HEK293 (cell line): Measurements from ENCODE around the gene CHD5.

Source experiments
- BCL6B ChIP-seq: fragments of 450-650 bp; formaldehyde crosslinking; IDR thresholded peaks from 2 replicates; pipeline ENCODE4 v1.5.1; 2017; ENCODE audit warnings: missing biosample characterization, missing genetic modification characterization
- EGR2 ChIP-seq: fragments of 450-650 bp; formaldehyde crosslinking; IDR thresholded peaks from 2 replicates; pipeline ENCODE4 v1.5.1; 2016; ENCODE audit warnings: low read depth, missing biosample characterization, missing genetic modification characterization
- MZF1 ChIP-seq: fragments of 450-650 bp; formaldehyde crosslinking; IDR thresholded peaks from 2 replicates; pipeline ENCODE4 v1.5.1; 2017; ENCODE audit warnings: missing biosample characterization, missing genetic modification characterization, borderline replicate concordance
- SCRT1 ChIP-seq: fragments of 450-650 bp; formaldehyde crosslinking; IDR thresholded peaks from 2 replicates; pipeline ENCODE4 v1.5.1; 2016; ENCODE audit warnings: missing biosample characterization, missing genetic modification characterization, borderline replicate concordance
- ZBTB20 ChIP-seq: fragments of 450-650 bp; formaldehyde crosslinking; IDR thresholded peaks from 2 replicates; pipeline ENCODE4 v1.5.1; 2016; ENCODE audit warnings: missing biosample characterization, missing genetic modification characterization
- ZFHX2 ChIP-seq: fragments of 450-650 bp; formaldehyde crosslinking; conservative IDR thresholded peaks from 2 replicates; pipeline ENCODE4 v1.5.1; 2016; ENCODE audit warnings: missing biosample characterization, missing genetic modification characterization
- ZNF121 ChIP-seq: fragments of 450-650 bp; formaldehyde crosslinking; IDR thresholded peaks from 2 replicates; pipeline ENCODE4 v1.5.1; 2016; ENCODE audit warnings: missing biosample characterization, missing genetic modification characterization
- ZNF138 ChIP-seq: fragments of 450-650 bp; formaldehyde crosslinking; IDR thresholded peaks from 2 replicates; pipeline ENCODE4 v1.5.1; 2016; ENCODE audit warnings: missing biosample characterization, missing genetic modification characterization, borderline replicate concordance
- ZNF148 ChIP-seq: fragments of 450-650 bp; formaldehyde crosslinking; IDR thresholded peaks from 2 replicates; pipeline ENCODE4 v1.5.0; 2017; ENCODE audit warnings: missing biosample characterization, missing genetic modification characterization, borderline replicate concordance
- ZNF16 ChIP-seq: fragments of 450-650 bp; formaldehyde crosslinking; IDR thresholded peaks from 2 replicates; pipeline ENCODE4 v1.5.1; 2016; ENCODE audit warnings: low read depth, missing biosample characterization, missing genetic modification characterization
- ZNF202 ChIP-seq: fragments of 450-650 bp; formaldehyde crosslinking; IDR thresholded peaks from 2 replicates; pipeline ENCODE4 v1.5.1; 2016; ENCODE audit warnings: missing biosample characterization, missing genetic modification characterization, borderline replicate concordance
- ZNF211 ChIP-seq: fragments of 450-650 bp; formaldehyde crosslinking; IDR thresholded peaks from 2 replicates; pipeline ENCODE4 v1.5.1; 2016; ENCODE audit warnings: low read depth, missing biosample characterization, missing genetic modification characterization
- ZNF239 ChIP-seq: fragments of 450-650 bp; formaldehyde crosslinking; IDR thresholded peaks from 2 replicates; pipeline ENCODE4 v1.5.1; 2016; ENCODE audit warnings: missing biosample characterization, missing genetic modification characterization
- ZNF274 ChIP-seq, 2 experiments: fragments of 200-500 bp in 1 of 2; fragments of 450-650 bp in 1 of 2; sonication (Bioruptor generic) in 1 of 2; formaldehyde crosslinking in 1 of 2; IDR thresholded peaks; 2 replicates each; pipeline versions ENCODE4 v1.5.1 to v1.6.1; 2014 to 2016; ENCODE audit warnings: borderline replicate concordance in 1 of 2, inconsistent platforms in 1 of 2, low read length in 1 of 2, missing biosample characterization in 1 of 2, missing genetic modification characterization in 1 of 2
- ZNF391 ChIP-seq: fragments of 450-650 bp; formaldehyde crosslinking; IDR thresholded peaks from 2 replicates; pipeline ENCODE4 v1.5.1; 2016; ENCODE audit warnings: low read depth, missing biosample characterization, missing genetic modification characterization, borderline replicate concordance
- ZNF513 ChIP-seq: fragments of 450-650 bp; IDR thresholded peaks from 2 replicates; pipeline ENCODE4 v1.5.1; 2018; ENCODE audit warnings: missing biosample characterization, missing genetic modification characterization
- ZNF530 ChIP-seq: fragments of 450-650 bp; formaldehyde crosslinking; IDR thresholded peaks from 2 replicates; pipeline ENCODE4 v1.5.1; 2016; ENCODE audit warnings: low read depth, missing biosample characterization, missing genetic modification characterization
- ZNF580 ChIP-seq: fragments of 450-650 bp; formaldehyde crosslinking; IDR thresholded peaks from 2 replicates; pipeline ENCODE4 v1.5.1; 2016; ENCODE audit warnings: missing biosample characterization, missing genetic modification characterization
- ZNF629 ChIP-seq: fragments of 450-650 bp; formaldehyde crosslinking; IDR thresholded peaks from 2 replicates; pipeline ENCODE4 v1.5.1; 2017; ENCODE audit warnings: missing biosample characterization, missing genetic modification characterization
- ZNF830 ChIP-seq: fragments of 450-650 bp; IDR thresholded peaks from 2 replicates; pipeline ENCODE4 v1.5.0; 2018; ENCODE audit warnings: missing biosample characterization, missing genetic modification characterization, low read depth, mild to moderate bottlenecking, moderate library complexity
- ZSCAN18 ChIP-seq: fragments of 450-650 bp; formaldehyde crosslinking; IDR thresholded peaks from 2 replicates; pipeline ENCODE4 v1.5.1; 2016; ENCODE audit warnings: missing biosample characterization, missing genetic modification characterization
- ZSCAN5A ChIP-seq: fragments of 450-650 bp; formaldehyde crosslinking; IDR thresholded peaks from 2 replicates; pipeline ENCODE4 v1.5.1; 2016; ENCODE audit warnings: missing biosample characterization, missing genetic modification characterization
- TF ChIP-seq, protein P1 (sequence below): fragments of 450-650 bp; formaldehyde crosslinking; IDR thresholded peaks from 2 replicates; pipeline ENCODE4 v1.5.1; 2017; ENCODE audit warnings: missing biosample characterization, missing genetic modification characterization
- TF ChIP-seq, protein P2 (sequence below): fragments of 450-650 bp; formaldehyde crosslinking; IDR thresholded peaks from 2 replicates; pipeline ENCODE4 v1.5.1; 2016; ENCODE audit warnings: missing biosample characterization, missing genetic modification characterization

The CHD5 gene

GRCh38 chr1:6107409-6108356, 72.4 kb downstream of the CHD5 start (continued):
- TF ChIP-seq ZNF138 (tag by site-specific recombination), result no peak
- no peak for TF ChIP-seq ZFHX2 (tag by site-specific recombination)
- 0 out of 2 replicates have a peak, but pooled peaks have one; percentile 9 for TF ChIP-seq ZBTB20
- no peak for TF ChIP-seq ZNF121
- no peak for TF ChIP-seq ZNF830 (tag by site-specific recombination)
- no peak for TF ChIP-seq EGR2 (tag by site-specific recombination)
- no peak for TF ChIP-seq MZF1 (tag by site-specific recombination)
- TF ChIP-seq SCRT1 (tag by site-specific recombination), result no peak
- TF ChIP-seq ZNF274 (IDR thresholded peaks at IDR 0.05; ENCODE audit: low read length), result no peak
- 0 out of 2 replicates have a peak, but pooled peaks have one; percentile 50 for TF ChIP-seq ZNF274 (tag by site-specific recombination; IDR thresholded peaks at IDR 0.05; ENCODE audit: borderline replicate concordance)
- no peak for TF ChIP-seq ZSCAN18 (tag by site-specific recombination)
- TF ChIP-seq BCL6B (tag by site-specific recombination), result no peak
- TF ChIP-seq ZNF211, result no peak
- TF ChIP-seq, protein P1, sequence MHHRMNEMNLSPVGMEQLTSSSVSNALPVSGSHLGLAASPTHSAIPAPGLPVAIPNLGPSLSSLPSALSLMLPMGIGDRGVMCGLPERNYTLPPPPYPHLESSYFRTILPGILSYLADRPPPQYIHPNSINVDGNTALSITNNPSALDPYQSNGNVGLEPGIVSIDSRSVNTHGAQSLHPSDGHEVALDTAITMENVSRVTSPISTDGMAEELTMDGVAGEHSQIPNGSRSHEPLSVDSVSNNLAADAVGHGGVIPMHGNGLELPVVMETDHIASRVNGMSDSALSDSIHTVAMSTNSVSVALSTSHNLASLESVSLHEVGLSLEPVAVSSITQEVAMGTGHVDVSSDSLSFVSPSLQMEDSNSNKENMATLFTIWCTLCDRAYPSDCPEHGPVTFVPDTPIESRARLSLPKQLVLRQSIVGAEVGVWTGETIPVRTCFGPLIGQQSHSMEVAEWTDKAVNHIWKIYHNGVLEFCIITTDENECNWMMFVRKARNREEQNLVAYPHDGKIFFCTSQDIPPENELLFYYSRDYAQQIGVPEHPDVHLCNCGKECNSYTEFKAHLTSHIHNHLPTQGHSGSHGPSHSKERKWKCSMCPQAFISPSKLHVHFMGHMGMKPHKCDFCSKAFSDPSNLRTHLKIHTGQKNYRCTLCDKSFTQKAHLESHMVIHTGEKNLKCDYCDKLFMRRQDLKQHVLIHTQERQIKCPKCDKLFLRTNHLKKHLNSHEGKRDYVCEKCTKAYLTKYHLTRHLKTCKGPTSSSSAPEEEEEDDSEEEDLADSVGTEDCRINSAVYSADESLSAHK (tag by site-specific recombination), result no peak
- no peak for TF ChIP-seq ZNF391 (tag by site-specific recombination)
- no peak for TF ChIP-seq ZNF629 (tag by site-specific recombination)
- no peak for TF ChIP-seq ZNF16 (tag by site-specific recombination)
- TF ChIP-seq ZNF530 (tag by site-specific recombination), result no peak
- TF ChIP-seq ZNF239 (tag by site-specific recombination), result no peak
- no peak for TF ChIP-seq ZNF202 (tag by site-specific recombination)
- TF ChIP-seq ZNF513 (tag by site-specific recombination), result no peak
- TF ChIP-seq, protein P2, sequence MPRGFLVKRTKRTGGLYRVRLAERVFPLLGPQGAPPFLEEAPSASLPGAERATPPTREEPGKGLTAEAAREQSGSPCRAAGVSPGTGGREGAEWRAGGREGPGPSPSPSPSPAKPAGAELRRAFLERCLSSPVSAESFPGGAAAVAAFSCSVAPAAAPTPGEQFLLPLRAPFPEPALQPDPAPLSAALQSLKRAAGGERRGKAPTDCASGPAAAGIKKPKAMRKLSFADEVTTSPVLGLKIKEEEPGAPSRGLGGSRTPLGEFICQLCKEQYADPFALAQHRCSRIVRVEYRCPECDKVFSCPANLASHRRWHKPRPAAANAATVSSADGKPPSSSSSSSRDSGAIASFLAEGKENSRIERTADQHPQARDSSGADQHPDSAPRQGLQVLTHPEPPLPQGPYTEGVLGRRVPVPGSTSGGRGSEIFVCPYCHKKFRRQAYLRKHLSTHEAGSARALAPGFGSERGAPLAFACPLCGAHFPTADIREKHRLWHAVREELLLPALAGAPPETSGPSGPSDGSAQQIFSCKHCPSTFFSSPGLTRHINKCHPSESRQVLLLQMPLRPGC, result no peak
- TF ChIP-seq ZSCAN5A (tag by site-specific recombination), result no peak
- TF ChIP-seq ZNF148 (tag by site-specific recombination), result 0 out of 2 replicates have a peak, but pooled peaks have one; percentile 24
- no peak for TF ChIP-seq ZNF580 (tag by site-specific recombination)
